ENCODE measurements around the gene HRG. TPM values are rescaled to one million over a fixed set of nuclear protein-coding genes. Genes with fewer than 3 reads are reported as not detected.

Gene HRG
- total and polyA plus RNA-seq, 2 of the 4 experiments (the other 2 are of a cell fraction): not detected

DNA sequence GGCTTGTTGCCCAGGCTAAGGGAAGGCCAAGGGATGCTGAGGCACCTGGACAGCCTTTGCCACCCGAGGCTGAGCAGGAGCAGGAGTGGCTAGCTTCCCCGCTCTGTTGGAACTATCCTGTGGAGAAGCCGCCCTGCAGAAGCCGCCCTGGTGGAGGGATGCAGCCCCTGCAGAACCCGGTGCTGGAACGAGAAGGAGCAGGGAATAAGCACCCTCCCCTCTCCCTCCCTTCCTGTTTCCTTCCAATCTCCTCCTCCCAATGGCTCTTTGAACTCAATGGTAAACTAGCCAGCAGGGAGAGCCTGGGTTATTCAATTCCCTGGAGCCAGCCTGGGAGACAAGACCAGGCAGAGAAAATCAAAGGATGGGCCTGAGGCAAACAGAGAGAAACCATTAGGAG, 11.8 kb upstream of the HRG start:
- ATAC-seq (ENCODE audit: low read depth) (no peak), DNase-seq (no peak)
- Histone ChIP-seq H3K9ac (ENCODE audit: low read depth, low read length) (no peak overlapping the region), H4K91ac (ENCODE audit: insufficient read depth, low read depth, low read length) (no peak overlapping the region), H3K27ac (ENCODE audit: insufficient read depth, low read length) (no peak overlapping the region), H2BK20ac (ENCODE audit: low read depth, low read length) (no peak overlapping the region), H3K9me3 (ENCODE audit: control insufficient read depth, insufficient read depth, low read length) (no peaks in the 10 kb centered on the region), H3K23ac (ENCODE audit: low read depth, low read length) (no peak overlapping the region), H3K27me3 (ENCODE audit: control insufficient read depth, insufficient read depth, low read length) (peaks cover 5% of the 10 kb centered on the region), H3K79me1 (ENCODE audit: low read depth in 1 of 2, low read length in 2 of 2) (no peaks in the 10 kb centered on the region), H4K5ac (ENCODE audit: low read depth, low read length) (no peak overlapping the region), H2BK5ac (ENCODE audit: low read depth, low read length, poor library complexity, severe bottlenecking) (no peak overlapping the region), H3K4me3 (ENCODE audit: insufficient read depth, low read depth, low read length) (no peak overlapping the region), H3K36me3 (ENCODE audit: control insufficient read depth, insufficient read depth, low read length) (no peaks in the 10 kb centered on the region), H3K4me1 (ENCODE audit: control insufficient read depth, insufficient read depth, low read length) (no peaks in the 10 kb centered on the region), H2BK15ac (ENCODE audit: low read depth, low read length) (no peak overlapping the region), H3K4me2 (ENCODE audit: low read depth, low read length) (no peak overlapping the region), H2BK120ac (ENCODE audit: low read depth, low read length) (no peak overlapping the region), H3K14ac (replicated peaks; ENCODE audit: low read depth, low read length) (no peak overlapping the region), H4K8ac (ENCODE audit: low read depth in 2 of 2, low read length in 2 of 2) (no peak overlapping the region), H3K4ac (ENCODE audit: low read depth, low read length) (no peak overlapping the region), H4K20me1 (ENCODE audit: insufficient read depth, low read length) (no peaks in the 10 kb centered on the region), H2AK5ac (ENCODE audit: low read depth, low read length) (no peak overlapping the region), H3K18ac (ENCODE audit: low read depth, low read length) (no peak overlapping the region), H2AK9ac (replicated peaks; ENCODE audit: low read depth, low read length, poor library complexity) (no peak overlapping the region), H3K9me1 (ENCODE audit: insufficient read depth, low read length) (no peaks in the 10 kb centered on the region), H3K56ac (ENCODE audit: extremely low read depth, insufficient read depth, low read length) (no peak overlapping the region), H2AFZ (replicated peaks; ENCODE audit: low read length, poor library complexity) (peak overlapping the region; percentile 46)
- in situ Hi-C loops (cut with MboI; ENCODE audit: low sequenced_read_pairs): no loop called here
- ChIA-PET POLR2A (ENCODE audit: unreplicated experiment) (no interaction called here), CTCF (no interaction called here)
- WGBS, 2 experiments (ENCODE audit: extremely low coverage in 2 of 2, insufficient read length in 1 of 2): 30% methylated on average over 2 of the region's 6 CpGs; no CpG with 5 or more reads in 1 of the 2 experiments
- no peak for TF ChIP-seq CHD1 (IDR thresholded peaks at IDR 0.05; ENCODE audit: low read depth, low read length)
- TF ChIP-seq NFE2L2 (IDR thresholded peaks at IDR 0.05; ENCODE audit: low read depth, low read length): no peak
- TF ChIP-seq BHLHE40 (IDR thresholded peaks at IDR 0.05; ENCODE audit: low read depth, low read length): no peak
- TF ChIP-seq MAZ (IDR thresholded peaks at IDR 0.05; ENCODE audit: borderline replicate concordance, low read depth, low read length): no peak
- no peak for TF ChIP-seq SMC3 (IDR thresholded peaks at IDR 0.05; ENCODE audit: low read depth, low read length)
- BruUV-seq (replicated peaks): no TSS peak
- dilution Hi-C loops (cut with HindIII; ENCODE audit: low sequenced_read_pairs, unreplicated experiment): no loop called here
- intact Hi-C loops (cut with micrococcal nuclease): no loop called here
